Gastrocnemius medialis (tissue), 4 donors: ENCODE results near the gene ISG20.

Source experiments
- CTCF ChIP-seq, 5 experiments: fragments of 450-650 bp in 3 of 5; fragments of 200-600 bp in 2 of 5; sonication (generic) in 2 of 5; IDR thresholded peaks in 4 of 5; conservative IDR thresholded peaks in 1 of 5; 1 replicate in 4 of 5; 2 replicates in 1 of 5; pipeline ENCODE4 v1.5.1; 2016 to 2019; ENCODE audit warnings: antibody characterized with exemption in 5 of 5, mild to moderate bottlenecking in 3 of 5, moderate library complexity in 3 of 5
- POLR2A ChIP-seq, 2 donors: fragments of 450-650 bp; IDR thresholded peaks; one replicate each; pipeline ENCODE4 v1.6.1; 2017; ENCODE audit warnings: antibody characterized with exemption in 2 of 2, mild to moderate bottlenecking in 2 of 2, moderate library complexity in 2 of 2

GRCh38 chr15:88674661-88675060, 35.8 kb downstream of the ISG20 start:
- TF ChIP-seq CTCF (IDR thresholded peaks at IDR 0.05 in 4 of 5, conservative IDR thresholded peaks at IDR 0.05 in 1 of 5) (no peak), POLR2A (IDR thresholded peaks at IDR 0.05) (no peak)
